ENCODE results near the gene PRMT9. TPM values are rescaled to one million over a fixed set of nuclear protein-coding genes. Genes with fewer than 3 reads are reported as not detected.

Gene PRMT9
- total RNA-seq, 1 experiment from 2014 or later, result 6.1 TPM

GRCh38 chr4:147678106-147678505 is 5.9 kb downstream of the PRMT9 start:
- Mint-ChIP-seq H3K27ac (ENCODE audit: low read depth, unreplicated experiment) (no peak overlapping the region), H3K4me3 (ENCODE audit: unreplicated experiment) (no peak overlapping the region), H3K9me3 (ENCODE audit: unreplicated experiment) (no peaks in the 10 kb centered on the region), H3K4me1 (ENCODE audit: insufficient read depth, unreplicated experiment) (peaks cover 11% of the 10 kb centered on the region), H3K36me3 (ENCODE audit: insufficient read depth, unreplicated experiment) (peaks cover 19% of the 10 kb centered on the region), H3K27me3 (ENCODE audit: insufficient read depth, unreplicated experiment) (no peaks in the 10 kb centered on the region)
- no TSS peak for BruUV-seq (replicated peaks)
- ChIA-PET POLR2A (interaction anchor here (0.5 kb wide), 1 partner anchor 259 kb away, joined by 3 read pairs; no protein-coding TSS in a partner anchor), CTCF (interaction anchor here (0.7 kb wide), 1 partner anchor 189 kb away, joined by 4 read pairs; no protein-coding TSS in a partner anchor)
- TF ChIP-seq, protein P1, sequence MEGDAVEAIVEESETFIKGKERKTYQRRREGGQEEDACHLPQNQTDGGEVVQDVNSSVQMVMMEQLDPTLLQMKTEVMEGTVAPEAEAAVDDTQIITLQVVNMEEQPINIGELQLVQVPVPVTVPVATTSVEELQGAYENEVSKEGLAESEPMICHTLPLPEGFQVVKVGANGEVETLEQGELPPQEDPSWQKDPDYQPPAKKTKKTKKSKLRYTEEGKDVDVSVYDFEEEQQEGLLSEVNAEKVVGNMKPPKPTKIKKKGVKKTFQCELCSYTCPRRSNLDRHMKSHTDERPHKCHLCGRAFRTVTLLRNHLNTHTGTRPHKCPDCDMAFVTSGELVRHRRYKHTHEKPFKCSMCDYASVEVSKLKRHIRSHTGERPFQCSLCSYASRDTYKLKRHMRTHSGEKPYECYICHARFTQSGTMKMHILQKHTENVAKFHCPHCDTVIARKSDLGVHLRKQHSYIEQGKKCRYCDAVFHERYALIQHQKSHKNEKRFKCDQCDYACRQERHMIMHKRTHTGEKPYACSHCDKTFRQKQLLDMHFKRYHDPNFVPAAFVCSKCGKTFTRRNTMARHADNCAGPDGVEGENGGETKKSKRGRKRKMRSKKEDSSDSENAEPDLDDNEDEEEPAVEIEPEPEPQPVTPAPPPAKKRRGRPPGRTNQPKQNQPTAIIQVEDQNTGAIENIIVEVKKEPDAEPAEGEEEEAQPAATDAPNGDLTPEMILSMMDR (IDR thresholded peaks at IDR 0.05; ENCODE audit: unreplicated experiment), result no peak
- intact Hi-C loops (cut with micrococcal nuclease), result no loop called here
- DNase-seq (ENCODE audit: unreplicated experiment), result no peak

- DNase-seq (ENCODE audit: unreplicated experiment), result no peak
- intact Hi-C loops (cut with micrococcal nuclease), result no loop called here
- Mint-ChIP-seq H3K27me3 (ENCODE audit: insufficient read depth, unreplicated experiment) (no peaks in the 10 kb centered on the region), H3K27ac (ENCODE audit: low read depth, unreplicated experiment) (no peak overlapping the region), H3K4me1 (ENCODE audit: insufficient read depth, unreplicated experiment) (no peaks in the 10 kb centered on the region), H3K36me3 (ENCODE audit: insufficient read depth, unreplicated experiment) (peaks cover 29% of the 10 kb centered on the region), H3K4me3 (ENCODE audit: unreplicated experiment) (no peak overlapping the region), H3K9me3 (ENCODE audit: unreplicated experiment) (no peaks in the 10 kb centered on the region)
- CTCF ChIA-PET, result interaction anchor here (0.6 kb wide), 1 partner anchor 1121 kb away, joined by 3 read pairs; no protein-coding TSS in a partner anchor
- TF ChIP-seq, protein P1 (IDR thresholded peaks at IDR 0.05; ENCODE audit: unreplicated experiment), result no peak
- no TSS peak for BruUV-seq (replicated peaks)
- POLR2A ChIA-PET, result interaction anchor here (0.6 to 1.5 kb wide), 2 partner anchors 57 to 242 kb away, joined by 4 read pairs; partner anchors contain the start of gene TMEM184C
Observed at GRCh38 chr4:147674496-147674895, 9.5 kb downstream of the PRMT9 start.

GRCh38 chr4:147674073-147674472 is 9.9 kb downstream of the PRMT9 start:
- Mint-ChIP-seq H3K9me3 (ENCODE audit: unreplicated experiment) (no peaks in the 10 kb centered on the region), H3K27me3 (ENCODE audit: insufficient read depth, unreplicated experiment) (no peaks in the 10 kb centered on the region), H3K36me3 (ENCODE audit: insufficient read depth, unreplicated experiment) (peaks cover 25% of the 10 kb centered on the region), H3K27ac (ENCODE audit: low read depth, unreplicated experiment) (no peak overlapping the region), H3K4me3 (ENCODE audit: unreplicated experiment) (no peak overlapping the region), H3K4me1 (ENCODE audit: insufficient read depth, unreplicated experiment) (no peaks in the 10 kb centered on the region)
- CTCF ChIA-PET, result interaction anchor here (1.6 kb wide), 1 partner anchor 193 kb away, joined by 5 read pairs; no protein-coding TSS in a partner anchor
- no peak for DNase-seq (ENCODE audit: unreplicated experiment)
- POLR2A ChIA-PET, result interaction anchor here (1.5 kb wide), 1 partner anchor 57 kb away, joined by 4 read pairs; the partner anchor contains the start of gene TMEM184C
- BruUV-seq (replicated peaks), result no TSS peak
- intact Hi-C loops (cut with micrococcal nuclease), result no loop called here
- TF ChIP-seq, protein P1 (IDR thresholded peaks at IDR 0.05; ENCODE audit: unreplicated experiment), result no peak

DNA sequence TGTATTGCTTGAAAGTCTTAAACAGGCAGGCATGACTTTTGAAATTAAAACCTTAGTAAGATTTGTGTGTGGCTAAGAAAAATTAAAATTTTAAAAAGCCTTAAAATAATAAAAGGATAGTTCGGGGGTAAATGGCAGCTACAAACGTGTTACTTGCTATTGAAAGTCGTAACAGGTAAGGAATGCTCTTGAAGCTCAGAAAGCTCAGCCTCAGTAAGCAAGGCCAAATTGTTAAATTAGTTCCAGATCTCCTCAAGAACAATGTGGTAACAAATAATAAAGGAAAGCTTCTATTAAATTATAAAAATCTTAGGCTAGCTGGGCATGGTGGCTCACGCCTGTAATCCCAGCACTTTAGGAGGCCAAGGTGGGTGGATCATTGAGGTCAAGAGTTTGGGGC is 25.5 kb downstream of the PRMT9 start:
- no peaks in the 10 kb centered on the region for H3K27me3 Mint-ChIP-seq (ENCODE audit: insufficient read depth, unreplicated experiment)
- DNase-seq (ENCODE audit: unreplicated experiment), result no peak
- H3K4me1 Mint-ChIP-seq (ENCODE audit: insufficient read depth, unreplicated experiment), result no peaks in the 10 kb centered on the region
- H3K9me3 Mint-ChIP-seq (ENCODE audit: unreplicated experiment), result no peaks in the 10 kb centered on the region
- peak overlapping the region; percentile 9 for H3K27ac Mint-ChIP-seq (ENCODE audit: low read depth, unreplicated experiment)
- intact Hi-C loops (cut with micrococcal nuclease), result no loop called here
- POLR2A ChIA-PET, result no interaction called here
- BruUV-seq (replicated peaks), result no TSS peak
- H3K36me3 Mint-ChIP-seq (ENCODE audit: insufficient read depth, unreplicated experiment), result peaks cover 63% of the 10 kb centered on the region
- TF ChIP-seq, protein P1 (IDR thresholded peaks at IDR 0.05; ENCODE audit: unreplicated experiment), result no peak
- no peak overlapping the region for H3K4me3 Mint-ChIP-seq (ENCODE audit: unreplicated experiment)
- CTCF ChIA-PET, result interaction anchor here (0.6 kb wide), 1 partner anchor 53 kb away, joined by 4 read pairs; no protein-coding TSS in a partner anchor
